GM10847 (cell line): ENCODE measurements around the gene RNU6-9.

Source experiments
- POLR2A ChIP-seq: IDR thresholded peaks from 2 replicates; pipeline ENCODE4 v1.6.1; 2011; ENCODE audit not compliant: insufficient read length; ENCODE audit errors: extremely low read depth

RNU6-9 gene

GRCh38 chr19:871446-872265 is 21.6 kb upstream of the RNU6-9 start:
- no peak for TF ChIP-seq POLR2A

- TF ChIP-seq POLR2A = no peak
These were observed 20.9 kb upstream of the RNU6-9 start for GRCh38 chr19:872266-872951.

GRCh38 chr19:873084-873483 is 20.2 kb upstream of the RNU6-9 start:
- TF ChIP-seq POLR2A = no peak

GRCh38 chr19:873561-874041 is 19.7 kb upstream of the RNU6-9 start:
- no peak for TF ChIP-seq POLR2A

- TF ChIP-seq POLR2A = no peak
These were observed 17.9 kb upstream of the RNU6-9 start for GRCh38 chr19:875265-875879.

GRCh38 chr19:876089-876488 is 17.2 kb upstream of the RNU6-9 start:
- no peak for TF ChIP-seq POLR2A

GRCh38 chr19:876780-877314 is 16.4 kb upstream of the RNU6-9 start:
- TF ChIP-seq POLR2A = no peak

- TF ChIP-seq POLR2A = no peak
These were observed 13.4 kb upstream of the RNU6-9 start for GRCh38 chr19:879711-880438.

- no peak for TF ChIP-seq POLR2A
These were observed 11.8 kb upstream of the RNU6-9 start for GRCh38 chr19:881385-882071.

GRCh38 chr19:882871-883497 is 10.3 kb upstream of the RNU6-9 start:
- no peak for TF ChIP-seq POLR2A

GRCh38 chr19:883661-884211 is 9.5 kb upstream of the RNU6-9 start:
- TF ChIP-seq POLR2A = no peak

- TF ChIP-seq POLR2A = no peak
These were observed 8.7 kb upstream of the RNU6-9 start for GRCh38 chr19:884420-885211.

- no peak for TF ChIP-seq POLR2A
These were observed 7.6 kb upstream of the RNU6-9 start for GRCh38 chr19:885536-886224.

GRCh38 chr19:887072-887471 is 6.2 kb upstream of the RNU6-9 start:
- no peak for TF ChIP-seq POLR2A
